Heart left ventricle (tissue), 16 donors: ENCODE results near the gene TTC7B. TPM values are rescaled to one million over a fixed set of nuclear protein-coding genes. Genes with fewer than 3 reads are reported as not detected.

Source experiments
- ATAC-seq, 4 donors: fragments of 200-7000 bp; cut with Tn5 transposase; one replicate each; pipeline ENCODE4 v1.9.1; 2020 to 2022; ENCODE audit warnings: moderate library complexity in 4 of 4, mild to moderate bottlenecking in 3 of 4, moderate number of reproducible peaks in 1 of 4
- DNase-seq, 5 donors: peaks; one replicate each; pipeline ENCODE4 v3.0.0-alpha.2; 2020
- H3K27ac ChIP-seq, 12 donors: fragments of 200-600 bp; sonication (generic) in 4 of 12; one replicate each; pipeline versions ENCODE4 v1.5.0 to v1.8.0; 2016 to 2022; ENCODE audit warnings: mild to moderate bottlenecking in 2 of 12
- H3K27me3 ChIP-seq, 9 donors: fragments of 200-600 bp; sonication (generic) in 2 of 9; one replicate each; pipeline versions ENCODE4 v1.5.1 to v1.8.0; 2016 to 2022; ENCODE audit warnings: mild to moderate bottlenecking in 3 of 9
- H3K36me3 ChIP-seq, 9 donors: fragments of 200-600 bp; sonication (generic) in 2 of 9; one replicate each; pipeline versions ENCODE4 v1.5.0 to v1.8.0; 2018 to 2022; ENCODE audit warnings: mild to moderate bottlenecking in 2 of 9
- H3K4me1 ChIP-seq, 12 donors: fragments of 200-600 bp; sonication (generic) in 4 of 12; one replicate each; pipeline versions ENCODE4 v1.5.0 to v1.8.0; 2016 to 2022; ENCODE audit warnings: mild to moderate bottlenecking in 3 of 12
- H3K4me3 ChIP-seq, 12 donors: fragments of 200-600 bp; sonication (generic) in 4 of 12; one replicate each; pipeline versions ENCODE4 v1.5.0 to v1.8.0; 2017 to 2022; ENCODE audit warnings: mild to moderate bottlenecking in 9 of 12, moderate library complexity in 4 of 12
- H3K9me3 ChIP-seq, 12 donors: fragments of 200-600 bp; sonication (generic) in 4 of 12; one replicate each; pipeline versions ENCODE4 v1.5.0 to v1.8.0; 2016 to 2022; ENCODE audit warnings: mild to moderate bottlenecking in 1 of 12
- CTCF ChIP-seq, 12 donors: fragments of 200-600 bp; sonication (generic) in 4 of 12; IDR thresholded peaks; one replicate each; pipeline versions ENCODE4 v1.5.0 to v1.8.0; 2018 to 2022; ENCODE audit warnings: antibody characterized with exemption in 12 of 12, mild to moderate bottlenecking in 5 of 12
- POLR2A ChIP-seq, 2 donors: fragments of 450-650 bp; IDR thresholded peaks; one replicate each; pipeline ENCODE4 v1.6.1; 2017; ENCODE audit warnings: antibody characterized with exemption in 2 of 2, mild to moderate bottlenecking in 2 of 2, moderate library complexity in 2 of 2
- WGBS, 4 donors: extraction: QIAGEN DNeasy Blood & Tissue Kit in 2 of 4; methylation state at CpG; one replicate each; pipeline versions ENCODE4 v1.1.5 to v1.1.7; 2013 to 2018; 5-methylcytosine and 5-hydroxymethylcytosine counted together
- intact Hi-C, 10 donors: fragments of 100-400 bp; cut with DNase I; formaldehyde crosslinking; loops; one replicate each; pipeline versions ENCODE4 v1.11.1 to v1.14.2; 2022
- polyA plus RNA-seq, 2 donors: library from polyadenylated mRNA; stranded (reverse); fragments of 200-250 nt; gene quantifications; one replicate each; pipeline ENCODE4 v1.2.3, GENCODE V29; 2013
- total RNA-seq, 9 donors: library from RNA; depleted of rRNA in 2 of 9; stranded (reverse); fragments of >200 nt in 2 of 9; fragmentation: NEBNext Ultra II Directional in 3 of 9; extraction: Animal tissue kit (Norgen Biotek cat#: 25700) in 3 of 9; gene quantifications; one replicate each; pipeline versions ENCODE4 v1.1.0 to v1.2.4, GENCODE V29; 2016 to 2023
- donor health status: ischemic (EF 13 %, LVEDD 7.1; RV severe dilation, severe dysfunction).
- donor health status: healthy with polysubstance abuse.
- donor health status: DM: no; HTN: yes; CAD: no.
- donor health status: DM: no; HTN: no; CAD: no.
- donor health status: ischemic (EF 25% LVEDD 6.9; RV normal size, moderate dysfunction).
- donor health status: ischemic (EF 25% LVEDD 5.7; RV mildly dilated, moderate dysfunction).
- donor health status: healthy.
- donor health status: DM: yes; HTN: yes; CAD: no.
- donor health status: ischemic (EF 35%, LVEDD 5.7; RV mildly dilated, moderate dysfunction).
- donor health status: nonischemic (EF 11% LVEDD 7.7; RV severe dilation, severe dysfunction).
- donor health status: DM: yes; HTN: yes; CAD: no.
- donor health status: PGD.
- donor health status: ischemic (EF 29% LVEDD 5.4; RV normal size, mild dysfunction).
- donor health status: nonischemic (EF 23%, LVEDD 6.1; RV moderate dilation, normal function).

The TTC7B gene
- total and polyA plus RNA-seq, 11 donors, result 20.3 to 76.1 (median 62.6) TPM

- H3K4me3 ChIP-seq, result no peak overlapping the region
- ATAC-seq (no peak), DNase-seq (no peak)
- 90 to 99% (median 97%) methylated on average over 1 of the region's 1 CpG for WGBS, 4 donors
- peaks cover 0 to 57% (median 19%) of the 10 kb centered on the region in 12 donors for H3K4me1 ChIP-seq
- no peaks in the 10 kb centered on the region for H3K9me3 ChIP-seq
- intact Hi-C loops, result loop anchor here in 1 of 10 donors (10.0 kb wide), 1 partner anchor 124 kb away; no protein-coding TSS in a partner anchor
- no peak for TF ChIP-seq POLR2A (IDR thresholded peaks at IDR 0.05)
- no peak for TF ChIP-seq CTCF (IDR thresholded peaks at IDR 0.05)
- peaks cover 0 to 31% (median 5%) of the 10 kb centered on the region in 9 donors for H3K36me3 ChIP-seq
- peak overlapping the region in 2 of 12 donors; percentile 66 to 70 for H3K27ac ChIP-seq
- H3K27me3 ChIP-seq, result no peaks in the 10 kb centered on the region
Measured at GRCh38 chr14:90678420-90678819, 137.8 kb downstream of the TTC7B start.

GRCh38 chr14:90677484-90678050 lies 138.7 kb downstream of the TTC7B start:
- intact Hi-C loops, result loop anchor here in 1 of 10 donors (10.0 kb wide), 1 partner anchor 123 kb away; no protein-coding TSS in a partner anchor
- Histone ChIP-seq H3K9me3 (no peaks in the 10 kb centered on the region), H3K27me3 (no peaks in the 10 kb centered on the region), H3K4me3 (no peak overlapping the region), H3K27ac (peak overlapping the region in 6 of 12 donors; percentile 11 to 70 (median 34)), H3K4me1 (peaks cover 0 to 57% (median 19%) of the 10 kb centered on the region in 12 donors), H3K36me3 (peaks cover 0 to 31% (median 5%) of the 10 kb centered on the region in 9 donors)
- TF ChIP-seq CTCF (IDR thresholded peaks at IDR 0.05), result no peak
- TF ChIP-seq POLR2A (IDR thresholded peaks at IDR 0.05), result no peak
- WGBS, 4 donors, result 58 to 73% (median 67%) methylated on average over 5 of the region's 5 CpGs
- ATAC-seq, result no peak
- no peak for DNase-seq

- 80 to 94% (median 89%) methylated on average over 6 of the region's 6 CpGs for WGBS, 4 donors
- TF ChIP-seq CTCF (IDR thresholded peaks at IDR 0.05), result no peak
- intact Hi-C loops, result loop anchor here in 1 of 10 donors (10.0 kb wide), 1 partner anchor 122 kb away; no protein-coding TSS in a partner anchor
- no peaks in the 10 kb centered on the region for H3K9me3 ChIP-seq
- no peak overlapping the region for H3K4me3 ChIP-seq
- DNase-seq (no peak), ATAC-seq (no peak)
- peaks cover 0 to 35% (median 5%) of the 10 kb centered on the region in 9 donors for H3K36me3 ChIP-seq
- H3K4me1 ChIP-seq, result peaks cover 0 to 54% (median 21%) of the 10 kb centered on the region in 12 donors
- H3K27me3 ChIP-seq, result no peaks in the 10 kb centered on the region
- H3K27ac ChIP-seq, result peak overlapping the region in 4 of 12 donors; percentile 31 to 70 (median 56)
Measured at GRCh38 chr14:90676912-90677311, 139.3 kb downstream of the TTC7B start.

GRCh38 chr14:90676356-90676755 lies 139.9 kb downstream of the TTC7B start:
- peaks cover 0 to 58% (median 26%) of the 10 kb centered on the region in 12 donors for H3K4me1 ChIP-seq
- H3K9me3 ChIP-seq, result no peaks in the 10 kb centered on the region
- peaks cover 0 to 35% (median 5%) of the 10 kb centered on the region in 9 donors for H3K36me3 ChIP-seq
- intact Hi-C loops, result loop anchor here in 1 of 10 donors (10.0 kb wide), 1 partner anchor 122 kb away; no protein-coding TSS in a partner anchor
- H3K27ac ChIP-seq, result peak overlapping the region in 4 of 12 donors; percentile 31 to 70 (median 68)
- ATAC-seq, result no peak
- no peaks in the 10 kb centered on the region for H3K27me3 ChIP-seq
- DNase-seq, result no peak
- TF ChIP-seq POLR2A (IDR thresholded peaks at IDR 0.05), result no peak
- no peak for TF ChIP-seq CTCF (IDR thresholded peaks at IDR 0.05)
- 83 to 100% (median 96%) methylated on average over 7 of the region's 7 CpGs for WGBS, 4 donors
- no peak overlapping the region for H3K4me3 ChIP-seq
